IMR-90 (cell line): ENCODE measurements around the gene ASXL3.

Source experiments
- BHLHE40 ChIP-seq: fragments of 150-350 bp; IDR thresholded peaks from 2 replicates; pipeline ENCODE4 v1.6.1; 2016; ENCODE audit warnings: mild to moderate bottlenecking, low read depth, low read length
- CHD1 ChIP-seq: IDR thresholded peaks from 2 replicates; pipeline ENCODE4 v1.6.1; 2012; ENCODE audit warnings: low read depth, low read length, improper control_type of control experiment
- CTCF ChIP-seq: conservative IDR thresholded peaks from 2 replicates; pipeline ENCODE4 v1.5.1; 2012; ENCODE audit warnings: mild to moderate bottlenecking, low read depth, low read length, improper control_type of control experiment
- MXI1 ChIP-seq: IDR thresholded peaks from 2 replicates; pipeline ENCODE4 v1.6.1; 2012; ENCODE audit warnings: low read depth, mild to moderate bottlenecking, low read length, moderate library complexity, borderline replicate concordance
- NFE2L2 ChIP-seq: fragments of 150-350 bp; IDR thresholded peaks from 2 replicates; pipeline ENCODE4 v1.6.1; 2016; ENCODE audit warnings: low read depth, mild to moderate bottlenecking, low read length
- POLR2A ChIP-seq: IDR thresholded peaks from 2 replicates; pipeline ENCODE4 v1.6.1; 2012; ENCODE audit warnings: mild to moderate bottlenecking, low read depth, low read length
- RAD21 ChIP-seq: IDR thresholded peaks from 2 replicates; pipeline ENCODE4 v1.6.1; 2012; ENCODE audit warnings: low read length, improper control_type of control experiment

DNA sequence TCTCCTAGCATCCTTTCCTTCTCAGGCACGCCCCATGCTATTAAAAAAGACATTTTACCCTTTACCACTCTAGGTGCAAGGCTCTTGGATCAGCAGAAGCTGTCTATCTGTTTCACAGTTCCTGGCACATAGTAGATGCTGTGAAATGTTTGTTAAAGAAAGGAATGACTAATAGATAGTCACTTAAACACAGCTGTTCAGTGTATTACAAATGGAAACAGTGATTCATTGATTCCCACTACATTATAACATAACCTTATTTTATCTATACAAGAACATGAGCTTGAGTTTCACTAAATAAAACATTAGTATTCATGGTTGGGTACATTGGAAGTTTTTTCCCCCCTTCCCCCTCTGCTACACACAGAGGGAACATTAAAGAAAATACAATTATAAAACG lies 142.1 kb downstream of the ASXL3 start:
- no peak for TF ChIP-seq CTCF
- no peak for TF ChIP-seq RAD21
- TF ChIP-seq POLR2A: no peak
- no peak for TF ChIP-seq NFE2L2
- TF ChIP-seq BHLHE40: no peak
- TF ChIP-seq MXI1: no peak
- no peak for TF ChIP-seq CHD1
